NCI-H2196 (cell line): ENCODE measurements around the gene MIA2.
"Not testable (repeated sequence)": the region's sequence is repeated elsewhere in the genome, so short reads cannot be mapped to it uniquely, and the experiment has no call there.

Experiments used
- DNase-seq: peaks from one replicate; lab custom pipeline; 2025; ENCODE audit not compliant: unreplicated experiment; lab: John Stamatoyannopoulos, UW

MIA2 gene

DNA sequence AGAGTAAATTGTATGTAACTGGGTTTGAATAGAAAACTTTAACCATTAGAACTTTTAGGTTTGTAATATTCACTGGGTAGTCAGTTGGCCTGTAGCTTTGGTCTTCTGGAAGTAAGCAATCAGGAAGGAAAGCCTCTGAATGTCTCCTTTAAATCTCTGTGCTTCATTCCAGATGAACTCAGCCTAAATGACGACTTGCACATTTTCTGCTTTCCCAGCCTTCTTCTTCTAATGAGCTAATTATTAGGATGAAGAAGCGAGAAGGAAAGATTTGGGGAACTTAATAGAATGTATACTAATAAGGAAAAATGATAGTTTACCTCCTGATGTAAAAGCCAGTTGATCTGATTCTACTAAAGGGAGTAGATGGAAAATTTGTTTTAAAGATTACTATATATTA lies 90.4 kb downstream of the MIA2 start:
- DNase-seq, result no peak

GRCh38 chr14:39339003-39339402 lies 105.3 kb downstream of the MIA2 start:
- no peak for DNase-seq

GRCh38 chr14:39341126-39341525 lies 107.4 kb downstream of the MIA2 start:
- not testable (repeated sequence) for DNase-seq

- no peak for DNase-seq
These were observed 109.1 kb downstream of the MIA2 start for GRCh38 chr14:39342768-39343167.

DNA sequence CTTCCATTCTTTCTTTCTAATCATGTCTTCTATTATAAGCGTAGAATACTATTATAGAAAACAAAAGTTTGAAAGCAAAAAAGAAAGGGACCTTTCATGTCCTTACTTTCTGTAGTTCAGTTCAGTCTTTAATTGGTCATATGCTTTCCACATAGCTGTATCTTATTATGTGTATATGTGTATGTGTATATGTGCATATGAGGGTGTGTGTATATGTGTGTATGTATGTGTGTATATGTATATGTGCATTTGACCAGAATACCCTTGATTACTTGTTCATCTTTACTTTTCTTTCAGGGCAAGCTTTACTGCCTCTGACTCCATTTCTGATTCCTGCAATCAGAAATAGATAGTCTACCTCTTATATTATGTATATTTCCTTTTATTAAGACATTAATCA lies 109.9 kb downstream of the MIA2 start:
- DNase-seq, result no peak

GRCh38 chr14:39350866-39351265 lies 117.2 kb downstream of the MIA2 start:
- DNase-seq, result no peak

DNA sequence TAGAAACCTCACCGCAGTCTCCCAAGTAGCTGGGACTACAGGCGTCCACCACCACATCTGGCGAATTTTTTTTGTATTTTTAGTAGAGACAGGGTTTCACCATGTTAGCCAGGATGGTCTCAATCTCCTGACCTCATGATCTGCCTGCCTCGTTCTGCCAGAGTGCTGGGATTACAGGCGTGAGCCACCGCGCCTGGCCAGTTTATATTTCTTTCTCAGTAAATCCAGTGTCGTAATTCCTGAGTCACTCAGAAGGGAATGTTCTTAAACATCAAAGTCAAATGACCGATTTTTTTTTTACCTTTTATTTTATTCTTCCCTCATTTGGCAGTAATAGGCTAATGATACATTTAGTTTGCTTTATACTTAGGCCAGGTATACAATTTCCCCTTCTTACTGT lies 118.0 kb downstream of the MIA2 start:
- no peak for DNase-seq

GRCh38 chr14:39359069-39359468 lies 125.4 kb downstream of the MIA2 start:
- not testable (repeated sequence) for DNase-seq

DNA sequence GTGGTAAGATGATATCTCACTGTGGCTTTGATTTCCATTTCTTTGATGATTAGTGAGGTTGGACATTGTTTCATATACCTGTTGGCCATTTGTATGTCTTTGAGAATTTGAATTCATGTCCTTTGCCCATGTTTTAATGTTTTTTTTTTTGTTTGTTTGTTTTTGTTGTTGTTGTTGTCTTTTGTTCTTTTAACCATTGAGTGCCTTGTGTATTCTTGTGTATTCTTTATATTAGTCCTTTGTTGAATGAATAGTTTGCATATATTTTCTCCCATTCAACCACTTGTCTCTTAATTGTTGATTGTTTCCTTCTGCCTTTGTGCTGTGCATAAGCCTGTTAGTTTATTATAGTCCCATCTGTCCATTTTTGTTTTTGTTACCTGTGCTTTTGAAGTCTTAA lies 126.6 kb downstream of the MIA2 start:
- DNase-seq, result no peak

- not testable (repeated sequence) for DNase-seq
These were observed 127.8 kb downstream of the MIA2 start for GRCh38 chr14:39361556-39361955.

DNA sequence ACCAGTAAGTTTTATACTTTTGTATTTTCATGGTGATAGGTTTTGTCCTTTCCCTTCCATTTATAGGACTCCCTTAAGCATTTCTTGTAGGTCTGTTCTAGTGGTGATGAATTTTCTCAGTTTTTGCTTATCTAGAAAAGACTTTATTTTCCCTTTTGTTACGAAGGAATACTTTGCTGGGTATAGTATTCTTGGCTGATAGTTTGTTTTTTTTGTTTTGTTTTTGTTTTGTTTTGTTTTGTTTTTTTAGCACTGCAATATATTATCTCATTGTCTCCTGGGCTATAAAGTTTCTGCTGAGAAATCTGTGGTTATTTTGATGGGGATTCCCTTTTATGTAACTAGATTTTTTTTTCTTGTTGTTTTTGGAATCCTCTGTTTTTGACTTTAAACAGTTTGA lies 130.8 kb downstream of the MIA2 start:
- no peak for DNase-seq

- DNase-seq, result no peak
These were observed 131.6 kb downstream of the MIA2 start for GRCh38 chr14:39365354-39365753.

DNA sequence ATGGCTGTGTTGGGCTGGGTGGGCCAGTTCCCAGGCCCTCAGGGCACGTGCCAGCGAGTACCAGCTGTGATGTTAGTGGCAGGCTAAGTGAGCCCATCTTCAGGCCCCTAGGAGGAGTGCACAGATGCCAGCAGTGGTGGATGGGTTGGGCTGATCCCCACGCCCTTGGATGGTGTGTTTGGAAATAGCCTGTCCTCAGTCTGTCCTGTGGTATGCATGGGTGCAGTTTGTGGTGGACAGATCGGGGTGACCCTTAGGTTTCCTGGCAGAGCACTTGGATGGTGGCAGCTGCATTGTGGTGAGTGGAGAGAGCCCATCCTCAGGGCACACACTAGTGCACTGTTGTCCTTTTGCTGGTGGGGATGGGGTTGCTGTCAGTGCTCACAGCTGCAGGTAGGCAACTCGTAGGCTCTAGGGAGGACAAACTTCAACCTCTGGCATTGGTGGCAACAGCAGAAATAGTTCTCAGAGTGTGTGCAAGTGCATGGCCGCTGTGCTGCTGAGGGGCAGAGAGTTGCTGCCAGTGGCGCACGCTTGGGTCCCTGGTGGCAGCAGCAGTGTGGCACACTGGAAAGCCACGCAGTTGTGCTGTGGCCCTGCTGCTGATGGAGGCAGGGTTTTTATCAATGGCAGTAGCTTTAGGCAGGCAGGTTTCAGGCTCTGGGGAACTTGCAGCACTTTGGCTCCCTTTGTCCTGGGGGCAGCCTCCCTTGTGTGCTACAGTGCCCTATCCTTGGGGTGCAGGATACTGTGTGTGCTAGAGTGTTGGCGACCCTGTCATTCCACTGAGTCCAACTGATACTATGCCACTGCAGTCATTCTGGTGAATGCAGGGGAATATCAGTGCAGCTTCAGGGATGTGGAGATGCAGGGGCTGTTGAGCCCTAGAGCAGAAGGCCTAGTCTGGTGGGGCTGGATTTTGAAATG lies 133.0 kb downstream of the MIA2 start:
- no peak for DNase-seq

GRCh38 chr14:39367387-39367751 lies 133.7 kb downstream of the MIA2 start:
- DNase-seq, result no peak

- DNase-seq, result peak; percentile 41
These were observed 134.7 kb downstream of the MIA2 start for GRCh38 chr14:39368261-39368959.

- no peak for DNase-seq
These were observed 135.3 kb downstream of the MIA2 start for GRCh38 chr14:39369029-39369428.

- no peak for DNase-seq
These were observed 136.7 kb downstream of the MIA2 start for GRCh38 chr14:39370415-39370814.

- DNase-seq, result no peak
These were observed 138.9 kb downstream of the MIA2 start for GRCh38 chr14:39372656-39373055.

GRCh38 chr14:39374851-39375250 lies 141.1 kb downstream of the MIA2 start:
- no peak for DNase-seq

DNA sequence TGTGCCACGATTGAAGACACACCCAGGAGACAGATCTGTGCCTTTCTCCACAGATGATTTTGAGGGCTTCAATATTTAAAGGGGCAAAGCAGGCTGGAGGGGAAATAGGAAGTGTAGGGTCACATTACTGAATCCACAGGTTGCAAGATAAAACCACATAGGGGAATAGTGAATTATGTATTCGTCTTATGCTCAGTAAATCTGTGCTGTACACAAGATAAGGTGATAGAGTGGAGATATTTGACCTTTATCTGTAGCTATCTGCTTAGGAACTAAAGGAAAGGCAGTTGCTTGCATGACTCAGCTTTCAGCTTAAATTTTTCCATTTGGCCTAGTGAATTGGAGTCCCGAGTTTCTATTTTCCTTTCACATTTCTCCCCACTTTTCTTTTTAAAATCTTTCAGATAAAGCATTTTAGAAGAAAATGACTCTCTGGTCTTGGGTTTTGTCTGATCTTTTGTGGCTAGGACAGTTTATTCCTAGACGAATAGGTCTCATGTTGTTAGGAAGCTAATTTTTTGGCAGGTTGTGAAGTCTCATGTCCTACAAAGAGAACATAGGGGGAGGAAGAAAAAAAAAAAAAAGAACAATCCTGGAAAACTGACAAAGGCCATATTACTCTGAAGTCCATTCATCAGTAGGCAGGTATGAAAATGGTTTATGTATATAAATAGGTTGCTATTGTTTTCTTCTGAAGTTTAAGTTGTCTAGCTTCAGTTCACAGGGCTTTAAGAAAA lies 143.1 kb downstream of the MIA2 start:
- no peak for DNase-seq

DNA sequence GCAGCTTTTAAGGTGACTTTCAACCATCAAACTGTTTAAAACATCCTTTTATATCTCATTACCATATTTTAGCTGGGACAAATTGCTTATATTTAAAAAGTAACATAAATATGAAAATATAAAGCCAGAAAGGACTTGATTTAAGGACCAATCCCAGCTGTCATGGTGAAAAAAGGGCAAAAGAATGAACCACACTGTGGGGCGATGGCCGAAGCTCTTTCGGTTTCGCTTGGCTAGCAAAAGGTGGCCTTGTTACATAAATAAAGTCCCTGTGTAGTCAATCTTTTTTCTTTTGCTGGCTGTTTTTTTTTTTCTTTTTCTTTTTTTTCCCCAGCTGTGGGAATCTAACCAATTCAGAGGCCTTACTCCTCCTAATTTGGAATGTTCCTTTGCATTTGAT lies 147.7 kb downstream of the MIA2 start:
- no peak for DNase-seq

DNA sequence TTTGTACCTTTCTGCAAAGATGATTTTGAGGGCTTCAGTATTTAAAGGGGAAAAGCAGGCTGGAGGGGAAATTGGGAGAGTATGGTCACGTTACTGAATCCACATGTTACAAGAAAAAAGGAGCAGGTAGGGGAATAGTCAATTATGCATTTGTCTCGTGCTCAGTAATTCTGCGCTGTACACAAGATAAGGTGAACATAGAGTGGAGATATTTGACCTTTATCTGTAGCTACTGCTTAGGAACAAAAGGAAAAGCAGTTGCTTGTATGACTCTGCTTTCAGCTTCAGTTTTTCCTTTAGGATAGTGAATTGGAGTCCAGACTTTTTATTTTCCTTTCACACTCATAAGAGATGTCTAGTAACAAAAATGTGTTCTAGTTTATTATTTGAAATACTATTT lies 148.7 kb downstream of the MIA2 start:
- DNase-seq, result no peak
